ENCODE results near the gene GPS1. TPM values are rescaled to one million over a fixed set of nuclear protein-coding genes. Genes with fewer than 3 reads are reported as not detected.
"Not testable (repeated sequence)": the region's sequence is repeated elsewhere in the genome, so short reads cannot be mapped to it uniquely, and the experiment has no call there.

Gene GPS1
- total RNA-seq, 4 donors from 2014 or later = 62.8 to 76.9 (median 69.5) TPM

DNA sequence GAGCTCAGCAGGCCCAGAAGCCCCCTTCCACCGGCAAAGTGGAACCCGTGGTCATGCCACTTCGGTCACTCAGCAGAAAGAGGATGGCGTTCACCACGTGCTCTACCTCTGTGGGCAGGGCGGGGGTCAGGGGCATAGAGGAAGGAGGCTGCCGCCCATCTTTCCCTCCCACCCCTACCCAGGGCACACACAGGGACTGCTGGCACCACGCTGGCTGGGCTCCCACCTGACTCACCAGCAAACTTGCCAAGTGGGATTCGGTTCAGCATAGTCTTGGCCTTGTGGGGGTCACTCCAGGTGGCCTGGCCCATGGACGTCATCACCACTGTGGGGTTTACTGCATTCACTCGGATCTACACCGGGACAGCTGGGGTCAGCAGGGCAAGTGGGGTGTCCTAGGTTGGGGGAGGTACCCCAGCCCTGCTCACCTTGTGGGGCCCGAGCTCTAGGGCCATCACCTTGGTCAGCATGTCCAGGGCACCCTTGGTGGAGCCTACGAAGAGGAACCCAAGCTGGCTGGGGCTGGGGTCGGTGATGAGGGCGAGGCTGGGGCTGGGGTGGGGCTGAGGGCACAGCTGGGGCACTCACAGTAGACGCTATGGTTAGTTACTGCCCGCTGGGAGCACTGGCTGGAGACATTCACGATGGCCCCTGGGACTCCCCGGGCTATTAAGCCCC, 15.6 kb upstream of the GPS1 start:
- TF ChIP-seq POLR2A (IDR thresholded peaks at IDR 0.05) = no peak
- TF ChIP-seq, protein P1, sequence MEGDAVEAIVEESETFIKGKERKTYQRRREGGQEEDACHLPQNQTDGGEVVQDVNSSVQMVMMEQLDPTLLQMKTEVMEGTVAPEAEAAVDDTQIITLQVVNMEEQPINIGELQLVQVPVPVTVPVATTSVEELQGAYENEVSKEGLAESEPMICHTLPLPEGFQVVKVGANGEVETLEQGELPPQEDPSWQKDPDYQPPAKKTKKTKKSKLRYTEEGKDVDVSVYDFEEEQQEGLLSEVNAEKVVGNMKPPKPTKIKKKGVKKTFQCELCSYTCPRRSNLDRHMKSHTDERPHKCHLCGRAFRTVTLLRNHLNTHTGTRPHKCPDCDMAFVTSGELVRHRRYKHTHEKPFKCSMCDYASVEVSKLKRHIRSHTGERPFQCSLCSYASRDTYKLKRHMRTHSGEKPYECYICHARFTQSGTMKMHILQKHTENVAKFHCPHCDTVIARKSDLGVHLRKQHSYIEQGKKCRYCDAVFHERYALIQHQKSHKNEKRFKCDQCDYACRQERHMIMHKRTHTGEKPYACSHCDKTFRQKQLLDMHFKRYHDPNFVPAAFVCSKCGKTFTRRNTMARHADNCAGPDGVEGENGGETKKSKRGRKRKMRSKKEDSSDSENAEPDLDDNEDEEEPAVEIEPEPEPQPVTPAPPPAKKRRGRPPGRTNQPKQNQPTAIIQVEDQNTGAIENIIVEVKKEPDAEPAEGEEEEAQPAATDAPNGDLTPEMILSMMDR (IDR thresholded peaks at IDR 0.05) = no peak
- H3K27me3 ChIP-seq = peaks cover 0 to 7% (median 0%) of the 10 kb centered on the region in 4 donors
- peaks cover 0 to 20% (median 0%) of the 10 kb centered on the region in 3 donors for H3K36me3 ChIP-seq
- 76 to 90% methylated on average over 6 to 8 of the region's 20 CpGs for WGBS, 2 donors
- no peaks in the 10 kb centered on the region for H3K9me3 ChIP-seq
- peak overlapping the region; percentile 53 to 82 (median 64) for H3K4me3 ChIP-seq
- peak overlapping the region in 3 of 4 donors; percentile 94 to 98 (median 98) for H3K27ac ChIP-seq
- intact Hi-C loops (cut with DNase I) = no loop called here
- no peak for DNase-seq
- H3K4me1 ChIP-seq = peaks cover 22 to 58% (median 24%) of the 10 kb centered on the region in 3 donors

DNA sequence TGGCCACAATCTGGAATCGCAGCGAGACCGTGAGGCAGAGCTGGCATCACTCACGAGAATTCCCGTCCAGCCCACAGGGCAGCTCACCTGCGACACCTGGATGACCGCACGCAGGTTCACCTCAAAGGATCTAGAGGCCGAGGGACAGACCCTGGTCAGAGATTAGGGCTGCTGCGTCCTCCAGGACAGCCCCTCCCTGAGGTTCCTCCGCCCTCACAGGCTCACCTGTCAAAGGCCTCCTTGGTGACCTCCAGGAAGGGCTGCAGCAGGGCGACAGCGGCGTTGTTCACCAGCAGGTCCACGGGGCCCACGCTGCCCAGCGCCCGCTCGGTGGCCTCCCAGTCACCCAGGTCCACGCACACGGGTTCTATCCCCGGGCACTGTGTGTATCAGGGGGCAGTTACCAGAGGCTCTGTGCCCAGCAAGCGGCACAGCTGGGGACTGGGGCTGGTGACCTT, 15.0 kb upstream of the GPS1 start:
- no peak for DNase-seq
- WGBS, 2 donors = 27 to 51% methylated on average over 11 to 19 of the region's 23 CpGs
- peaks cover 22 to 56% (median 23%) of the 10 kb centered on the region in 3 donors for H3K4me1 ChIP-seq
- intact Hi-C loops (cut with DNase I) = no loop called here
- H3K27me3 ChIP-seq = peaks cover 0 to 7% (median 0%) of the 10 kb centered on the region in 4 donors
- H3K9me3 ChIP-seq = no peaks in the 10 kb centered on the region
- peak overlapping the region; percentile 53 to 82 (median 64) for H3K4me3 ChIP-seq
- peaks cover 0 to 20% (median 0%) of the 10 kb centered on the region in 3 donors for H3K36me3 ChIP-seq
- TF ChIP-seq POLR2A (IDR thresholded peaks at IDR 0.05) = no peak
- TF ChIP-seq, protein P1 (IDR thresholded peaks at IDR 0.05) = no peak
- H3K27ac ChIP-seq = peak overlapping the region; percentile 93 to 98 (median 96)

DNA sequence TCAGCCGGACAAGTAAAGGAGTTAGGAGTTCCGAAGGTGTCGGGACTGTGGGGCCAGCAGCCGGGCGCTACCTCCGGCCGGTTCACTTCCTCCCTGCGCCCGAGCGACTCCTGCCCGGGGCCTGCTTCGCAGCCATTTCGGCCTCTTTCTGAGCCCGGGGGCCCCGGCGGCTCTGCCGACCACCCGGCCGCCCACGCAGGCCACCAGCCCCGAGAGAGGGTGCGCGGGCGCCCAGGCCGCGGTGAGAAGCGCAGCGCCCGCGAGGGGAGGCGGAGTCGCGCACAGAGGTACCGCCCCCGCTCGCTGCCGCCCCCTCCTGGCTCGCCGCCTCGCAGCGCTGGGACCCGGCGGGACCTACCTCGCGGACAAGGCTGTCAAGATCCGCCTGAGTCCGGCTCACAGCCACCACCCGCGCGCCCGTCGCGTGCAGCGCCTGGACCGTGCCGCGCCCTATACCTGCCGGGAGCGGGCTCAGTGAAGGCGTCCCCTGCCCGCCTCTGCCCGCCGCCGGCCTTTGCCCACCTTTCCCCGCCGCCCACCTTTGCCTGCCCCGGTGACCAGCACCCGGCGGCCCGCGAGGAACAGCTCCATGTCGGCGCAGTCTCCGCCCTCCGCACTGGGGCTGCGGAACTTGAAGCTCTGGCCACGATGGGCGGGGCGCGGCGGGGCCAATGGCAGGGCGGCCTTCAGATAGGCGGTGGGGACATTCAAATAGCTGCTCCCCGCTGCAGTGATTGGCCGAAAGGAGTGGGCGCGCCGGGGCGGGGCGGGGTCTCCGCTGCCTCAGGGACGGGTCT, 14.4 kb upstream of the GPS1 start, which contains the start of gene DCXR:
Gene DCXR, minus strand, starts transcription at position 606 of the 797 bp plus-strand sequence. Its CDS starts 15 bp downstream, at position 591.
- no peaks in the 10 kb centered on the region for H3K9me3 ChIP-seq
- intact Hi-C loops (cut with DNase I) = no loop called here
- peaks cover 0 to 1% (median 0%) of the 10 kb centered on the region in 4 donors for H3K27me3 ChIP-seq
- DNase-seq = peak; percentile 87
- TF ChIP-seq, protein P1 (IDR thresholded peaks at IDR 0.05) = peak; percentile 51 to 89 (median 77)
- peak in 3 of 4 donors; percentile 58 to 95 (median 90) for TF ChIP-seq POLR2A (IDR thresholded peaks at IDR 0.05)
- peaks cover 0 to 20% (median 0%) of the 10 kb centered on the region in 3 donors for H3K36me3 ChIP-seq
- H3K4me1 ChIP-seq = peaks cover 16 to 50% (median 19%) of the 10 kb centered on the region in 3 donors
- peak within 1 kb of the TSS; percentile 93 to 98 (median 96) for H3K27ac ChIP-seq
- peak within 1 kb of the TSS; percentile 53 to 82 (median 64) for H3K4me3 ChIP-seq
- 0% methylated on average over 1 to 11 of the region's 92 CpGs for WGBS, 2 donors

DNA sequence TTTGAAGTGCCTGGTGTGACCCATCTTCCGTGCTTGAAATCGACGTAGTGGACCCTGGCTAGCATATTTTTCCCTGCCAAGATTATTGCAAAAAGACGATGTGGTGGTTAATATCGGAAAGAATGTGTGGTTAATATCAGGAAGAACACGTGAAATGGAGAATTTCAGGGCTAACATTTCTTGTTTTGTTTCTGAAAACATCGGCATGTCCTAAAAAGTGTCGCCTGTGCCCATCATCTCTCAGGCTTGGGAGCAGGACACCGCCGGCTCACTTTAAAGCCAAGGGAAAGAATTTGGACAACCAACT, 13.9 kb upstream of the GPS1 start:
- H3K4me1 ChIP-seq = peaks cover 16 to 45% (median 19%) of the 10 kb centered on the region in 3 donors
- 7 to 9% methylated on average over 7 to 8 of the region's 10 CpGs for WGBS, 2 donors
- peak overlapping the region; percentile 53 to 82 (median 64) for H3K4me3 ChIP-seq
- H3K27ac ChIP-seq = peak overlapping the region; percentile 93 to 98 (median 96)
- no peaks in the 10 kb centered on the region for H3K27me3 ChIP-seq
- TF ChIP-seq, protein P1 (IDR thresholded peaks at IDR 0.05) = no peak
- TF ChIP-seq POLR2A (IDR thresholded peaks at IDR 0.05) = no peak
- peaks cover 0 to 20% (median 0%) of the 10 kb centered on the region in 3 donors for H3K36me3 ChIP-seq
- H3K9me3 ChIP-seq = no peaks in the 10 kb centered on the region
- DNase-seq = no peak
- intact Hi-C loops (cut with DNase I) = no loop called here

DNA sequence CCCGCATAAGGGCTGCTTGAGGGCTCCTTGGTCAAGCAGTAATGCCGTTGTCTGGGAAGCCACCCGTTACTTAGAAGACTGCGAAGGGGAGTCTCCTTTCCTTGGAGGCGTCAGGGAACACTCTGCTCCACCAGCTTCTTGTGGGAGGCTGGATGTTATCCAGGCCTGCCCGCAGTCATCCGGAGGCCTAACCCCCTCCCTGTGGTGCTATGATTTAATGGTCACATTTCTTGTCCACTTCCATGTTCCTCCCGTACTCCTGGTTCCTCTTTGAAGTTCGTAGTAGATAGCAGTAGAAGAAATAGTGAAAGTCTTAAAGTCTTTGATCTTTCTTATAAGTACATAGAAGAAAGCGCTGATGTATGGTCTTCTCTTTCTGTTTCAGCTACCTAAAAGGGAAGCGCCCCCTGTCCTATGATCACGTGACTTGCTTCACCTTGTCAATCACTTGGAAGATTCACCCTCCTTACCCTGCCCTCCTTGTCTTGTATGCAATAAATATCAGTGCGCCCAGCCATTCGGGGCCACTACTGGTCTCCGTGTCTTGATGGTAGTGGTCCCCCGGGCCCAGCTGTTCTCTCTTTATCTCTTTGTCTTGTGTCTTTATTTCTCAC, 12.8 kb upstream of the GPS1 start:
- H3K27me3 ChIP-seq; intact Hi-C loops (cut with DNase I); H3K4me3 ChIP-seq; H3K27ac ChIP-seq; DNase-seq; H3K9me3 ChIP-seq: not testable (repeated sequence)
- WGBS, 2 donors = 84 to 90% methylated on average over 16 of the region's 16 CpGs
- H3K4me1 ChIP-seq = peaks cover 16 to 34% (median 19%) of the 10 kb centered on the region in 3 donors
- H3K36me3 ChIP-seq = peaks cover 0 to 20% (median 0%) of the 10 kb centered on the region in 3 donors

Data from esophagus squamous epithelium (tissue), 5 donors.